Body of pancreas (tissue), 4 donors: Measurements from ENCODE around the gene RC3H2.

Experiments used
- POLR2A ChIP-seq, 3 donors: fragments of 450-650 bp; IDR thresholded peaks; one replicate each; pipeline ENCODE4 v1.6.1; 2016; ENCODE audit warnings: antibody characterized with exemption in 3 of 3, mild to moderate bottlenecking in 2 of 3
- TF ChIP-seq, protein P1 (sequence below), 7 experiments: fragments of 450-650 bp in 4 of 7; fragments of 200-600 bp in 3 of 7; sonication (generic) in 3 of 7; IDR thresholded peaks; one replicate each; pipeline ENCODE4 v1.5.1; 2016 to 2019; ENCODE audit warnings: antibody characterized with exemption in 7 of 7

DNA sequence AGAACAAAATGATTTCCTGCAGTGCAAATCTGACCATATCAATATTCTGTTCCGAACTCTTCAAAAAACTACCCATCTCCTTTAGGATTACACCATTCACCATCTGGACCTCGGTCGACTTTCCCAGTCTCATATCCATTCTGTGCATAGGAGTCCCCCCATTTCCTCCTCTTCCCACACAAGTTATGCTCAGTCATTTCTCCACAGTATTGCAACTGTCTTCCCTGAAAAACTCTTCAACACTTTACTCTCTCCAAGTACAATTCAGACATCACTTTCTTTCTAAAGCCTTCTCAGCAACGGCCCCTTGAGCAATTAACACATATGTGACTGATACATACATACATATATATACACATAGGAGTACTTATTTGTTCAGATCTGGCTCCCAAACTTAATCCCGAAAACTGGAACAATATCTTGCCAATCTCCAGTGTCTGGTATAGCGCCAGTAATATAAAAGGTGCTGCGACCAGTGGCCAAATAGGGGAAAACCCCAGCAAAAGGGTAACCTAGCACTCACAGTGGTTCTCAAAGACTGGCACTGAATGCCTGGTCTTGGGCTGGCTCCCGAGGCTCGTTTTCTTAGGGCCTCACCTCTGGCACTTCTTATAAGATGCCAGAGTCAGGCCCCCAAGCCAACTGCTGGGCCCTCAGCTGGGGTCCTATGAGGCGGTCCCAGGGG is 25.5 kb upstream of the RC3H2 start:
- TF ChIP-seq, protein P1, sequence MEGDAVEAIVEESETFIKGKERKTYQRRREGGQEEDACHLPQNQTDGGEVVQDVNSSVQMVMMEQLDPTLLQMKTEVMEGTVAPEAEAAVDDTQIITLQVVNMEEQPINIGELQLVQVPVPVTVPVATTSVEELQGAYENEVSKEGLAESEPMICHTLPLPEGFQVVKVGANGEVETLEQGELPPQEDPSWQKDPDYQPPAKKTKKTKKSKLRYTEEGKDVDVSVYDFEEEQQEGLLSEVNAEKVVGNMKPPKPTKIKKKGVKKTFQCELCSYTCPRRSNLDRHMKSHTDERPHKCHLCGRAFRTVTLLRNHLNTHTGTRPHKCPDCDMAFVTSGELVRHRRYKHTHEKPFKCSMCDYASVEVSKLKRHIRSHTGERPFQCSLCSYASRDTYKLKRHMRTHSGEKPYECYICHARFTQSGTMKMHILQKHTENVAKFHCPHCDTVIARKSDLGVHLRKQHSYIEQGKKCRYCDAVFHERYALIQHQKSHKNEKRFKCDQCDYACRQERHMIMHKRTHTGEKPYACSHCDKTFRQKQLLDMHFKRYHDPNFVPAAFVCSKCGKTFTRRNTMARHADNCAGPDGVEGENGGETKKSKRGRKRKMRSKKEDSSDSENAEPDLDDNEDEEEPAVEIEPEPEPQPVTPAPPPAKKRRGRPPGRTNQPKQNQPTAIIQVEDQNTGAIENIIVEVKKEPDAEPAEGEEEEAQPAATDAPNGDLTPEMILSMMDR (IDR thresholded peaks at IDR 0.05) = no peak
- no peak for TF ChIP-seq POLR2A (IDR thresholded peaks at IDR 0.05)
